ENCODE measurements around the gene SEC31A. TPM values are rescaled to one million over a fixed set of nuclear protein-coding genes. Genes with fewer than 3 reads are reported as not detected.

SEC31A gene, protein sequence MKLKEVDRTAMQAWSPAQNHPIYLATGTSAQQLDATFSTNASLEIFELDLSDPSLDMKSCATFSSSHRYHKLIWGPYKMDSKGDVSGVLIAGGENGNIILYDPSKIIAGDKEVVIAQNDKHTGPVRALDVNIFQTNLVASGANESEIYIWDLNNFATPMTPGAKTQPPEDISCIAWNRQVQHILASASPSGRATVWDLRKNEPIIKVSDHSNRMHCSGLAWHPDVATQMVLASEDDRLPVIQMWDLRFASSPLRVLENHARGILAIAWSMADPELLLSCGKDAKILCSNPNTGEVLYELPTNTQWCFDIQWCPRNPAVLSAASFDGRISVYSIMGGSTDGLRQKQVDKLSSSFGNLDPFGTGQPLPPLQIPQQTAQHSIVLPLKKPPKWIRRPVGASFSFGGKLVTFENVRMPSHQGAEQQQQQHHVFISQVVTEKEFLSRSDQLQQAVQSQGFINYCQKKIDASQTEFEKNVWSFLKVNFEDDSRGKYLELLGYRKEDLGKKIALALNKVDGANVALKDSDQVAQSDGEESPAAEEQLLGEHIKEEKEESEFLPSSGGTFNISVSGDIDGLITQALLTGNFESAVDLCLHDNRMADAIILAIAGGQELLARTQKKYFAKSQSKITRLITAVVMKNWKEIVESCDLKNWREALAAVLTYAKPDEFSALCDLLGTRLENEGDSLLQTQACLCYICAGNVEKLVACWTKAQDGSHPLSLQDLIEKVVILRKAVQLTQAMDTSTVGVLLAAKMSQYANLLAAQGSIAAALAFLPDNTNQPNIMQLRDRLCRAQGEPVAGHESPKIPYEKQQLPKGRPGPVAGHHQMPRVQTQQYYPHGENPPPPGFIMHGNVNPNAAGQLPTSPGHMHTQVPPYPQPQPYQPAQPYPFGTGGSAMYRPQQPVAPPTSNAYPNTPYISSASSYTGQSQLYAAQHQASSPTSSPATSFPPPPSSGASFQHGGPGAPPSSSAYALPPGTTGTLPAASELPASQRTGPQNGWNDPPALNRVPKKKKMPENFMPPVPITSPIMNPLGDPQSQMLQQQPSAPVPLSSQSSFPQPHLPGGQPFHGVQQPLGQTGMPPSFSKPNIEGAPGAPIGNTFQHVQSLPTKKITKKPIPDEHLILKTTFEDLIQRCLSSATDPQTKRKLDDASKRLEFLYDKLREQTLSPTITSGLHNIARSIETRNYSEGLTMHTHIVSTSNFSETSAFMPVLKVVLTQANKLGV
- total RNA-seq (2014; rRNA removed; shearing (Covaris generic)) (98.8 and 110 TPM in 2 replicates), polyA plus RNA-seq (2016; fragmentation: Nextera tagmentation; extraction: Ambion mirVana) (88.8 and 91.0 TPM in 2 replicates)
- long read RNA-seq, partial matches to known transcripts: 4 of 7 reads
- long read RNA-seq, other reads (novel, unspliced or antisense): 1 of 7 reads

DNA sequence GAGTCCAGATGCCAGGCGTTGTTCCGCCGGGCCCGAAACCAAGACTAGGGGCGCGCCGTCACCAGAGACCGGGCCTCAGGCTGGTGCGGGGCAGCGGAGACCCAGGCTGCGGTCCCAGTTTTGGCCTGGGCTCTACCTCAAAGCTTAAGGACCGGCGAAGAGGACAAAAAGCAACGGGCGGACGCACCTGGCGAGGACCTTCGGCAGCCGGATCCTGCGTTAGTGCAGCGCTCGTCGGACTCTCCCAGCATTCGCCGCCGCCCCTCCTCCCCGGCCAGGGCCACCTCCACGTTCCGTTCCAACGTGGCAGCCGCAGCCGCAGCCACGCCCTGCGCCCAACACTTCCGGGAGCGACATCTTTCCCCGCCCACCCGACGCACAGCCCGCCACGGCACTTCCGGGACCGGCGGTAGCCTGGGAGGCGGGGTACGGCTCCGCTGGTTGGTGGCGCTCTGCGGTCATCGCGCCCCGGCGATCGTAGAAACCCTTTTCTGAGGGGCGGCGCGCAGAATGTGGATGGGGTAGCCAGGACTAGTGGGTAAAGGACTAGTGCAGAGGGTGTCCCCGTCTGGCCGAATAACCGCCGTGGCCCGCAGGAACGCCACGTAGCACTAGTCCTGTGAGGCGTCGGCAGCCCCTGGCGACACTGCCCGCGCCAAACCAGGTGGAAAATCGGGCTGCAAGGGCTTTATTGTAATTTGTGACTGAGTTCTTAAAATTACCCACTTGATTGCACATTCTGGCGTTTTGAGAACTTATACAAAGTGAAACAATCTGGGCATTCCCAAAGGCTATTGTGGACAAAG is at the start of gene SEC31A:
Gene SEC31A (minus strand): TSS at position 253 of the 806 bp plus-strand sequence. CDS start 9,217 bp downstream, outside the sequence.
- peak within 1 kb of the TSS; percentile 92 for H3K4me2 ChIP-seq
- H3K36me3 ChIP-seq (ENCODE audit: insufficient read depth): peaks cover 29% of the 10 kb centered on the region; the same call in 1 of the 2 replicates
- H3K36me3 Mint-ChIP-seq (ENCODE audit: low read depth): peaks cover 34% of the 10 kb centered on the region
- peak within 1 kb of the TSS; percentile 96 for H3K27ac ChIP-seq (ENCODE audit: low read depth)
- H4K20me1 ChIP-seq (replicated peaks; ENCODE audit: insufficient read depth): peaks cover 24% of the 10 kb centered on the region
- H3K27me3 ChIP-seq (ENCODE audit: insufficient read depth): no peaks in the 10 kb centered on the region
- H3K9me2 ChIP-seq (ENCODE audit: insufficient read depth): no peaks in the 10 kb centered on the region
- H3K4me3 Mint-ChIP-seq: peak within 1 kb of the TSS; percentile 90
- H3K4me1 ChIP-seq (ENCODE audit: insufficient read depth): peaks cover 16% of the 10 kb centered on the region
- peak within 1 kb of the TSS; percentile 92 for H2AFZ ChIP-seq
- TF ChIP-seq, protein P1, sequence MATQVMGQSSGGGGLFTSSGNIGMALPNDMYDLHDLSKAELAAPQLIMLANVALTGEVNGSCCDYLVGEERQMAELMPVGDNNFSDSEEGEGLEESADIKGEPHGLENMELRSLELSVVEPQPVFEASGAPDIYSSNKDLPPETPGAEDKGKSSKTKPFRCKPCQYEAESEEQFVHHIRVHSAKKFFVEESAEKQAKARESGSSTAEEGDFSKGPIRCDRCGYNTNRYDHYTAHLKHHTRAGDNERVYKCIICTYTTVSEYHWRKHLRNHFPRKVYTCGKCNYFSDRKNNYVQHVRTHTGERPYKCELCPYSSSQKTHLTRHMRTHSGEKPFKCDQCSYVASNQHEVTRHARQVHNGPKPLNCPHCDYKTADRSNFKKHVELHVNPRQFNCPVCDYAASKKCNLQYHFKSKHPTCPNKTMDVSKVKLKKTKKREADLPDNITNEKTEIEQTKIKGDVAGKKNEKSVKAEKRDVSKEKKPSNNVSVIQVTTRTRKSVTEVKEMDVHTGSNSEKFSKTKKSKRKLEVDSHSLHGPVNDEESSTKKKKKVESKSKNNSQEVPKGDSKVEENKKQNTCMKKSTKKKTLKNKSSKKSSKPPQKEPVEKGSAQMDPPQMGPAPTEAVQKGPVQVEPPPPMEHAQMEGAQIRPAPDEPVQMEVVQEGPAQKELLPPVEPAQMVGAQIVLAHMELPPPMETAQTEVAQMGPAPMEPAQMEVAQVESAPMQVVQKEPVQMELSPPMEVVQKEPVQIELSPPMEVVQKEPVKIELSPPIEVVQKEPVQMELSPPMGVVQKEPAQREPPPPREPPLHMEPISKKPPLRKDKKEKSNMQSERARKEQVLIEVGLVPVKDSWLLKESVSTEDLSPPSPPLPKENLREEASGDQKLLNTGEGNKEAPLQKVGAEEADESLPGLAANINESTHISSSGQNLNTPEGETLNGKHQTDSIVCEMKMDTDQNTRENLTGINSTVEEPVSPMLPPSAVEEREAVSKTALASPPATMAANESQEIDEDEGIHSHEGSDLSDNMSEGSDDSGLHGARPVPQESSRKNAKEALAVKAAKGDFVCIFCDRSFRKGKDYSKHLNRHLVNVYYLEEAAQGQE (IDR thresholded peaks at IDR 0.05; ENCODE audit: unreplicated experiment): no peak
- TF ChIP-seq ZNF114 (CRISPR knock-in tag; IDR thresholded peaks at IDR 0.05): no peak
- TF ChIP-seq, protein P2, sequence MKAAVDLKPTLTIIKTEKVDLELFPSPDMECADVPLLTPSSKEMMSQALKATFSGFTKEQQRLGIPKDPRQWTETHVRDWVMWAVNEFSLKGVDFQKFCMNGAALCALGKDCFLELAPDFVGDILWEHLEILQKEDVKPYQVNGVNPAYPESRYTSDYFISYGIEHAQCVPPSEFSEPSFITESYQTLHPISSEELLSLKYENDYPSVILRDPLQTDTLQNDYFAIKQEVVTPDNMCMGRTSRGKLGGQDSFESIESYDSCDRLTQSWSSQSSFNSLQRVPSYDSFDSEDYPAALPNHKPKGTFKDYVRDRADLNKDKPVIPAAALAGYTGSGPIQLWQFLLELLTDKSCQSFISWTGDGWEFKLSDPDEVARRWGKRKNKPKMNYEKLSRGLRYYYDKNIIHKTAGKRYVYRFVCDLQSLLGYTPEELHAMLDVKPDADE (IDR thresholded peaks at IDR 0.05): peak; percentile 72; the same call in 1 of the 2 replicates
- TF ChIP-seq, protein P3, sequence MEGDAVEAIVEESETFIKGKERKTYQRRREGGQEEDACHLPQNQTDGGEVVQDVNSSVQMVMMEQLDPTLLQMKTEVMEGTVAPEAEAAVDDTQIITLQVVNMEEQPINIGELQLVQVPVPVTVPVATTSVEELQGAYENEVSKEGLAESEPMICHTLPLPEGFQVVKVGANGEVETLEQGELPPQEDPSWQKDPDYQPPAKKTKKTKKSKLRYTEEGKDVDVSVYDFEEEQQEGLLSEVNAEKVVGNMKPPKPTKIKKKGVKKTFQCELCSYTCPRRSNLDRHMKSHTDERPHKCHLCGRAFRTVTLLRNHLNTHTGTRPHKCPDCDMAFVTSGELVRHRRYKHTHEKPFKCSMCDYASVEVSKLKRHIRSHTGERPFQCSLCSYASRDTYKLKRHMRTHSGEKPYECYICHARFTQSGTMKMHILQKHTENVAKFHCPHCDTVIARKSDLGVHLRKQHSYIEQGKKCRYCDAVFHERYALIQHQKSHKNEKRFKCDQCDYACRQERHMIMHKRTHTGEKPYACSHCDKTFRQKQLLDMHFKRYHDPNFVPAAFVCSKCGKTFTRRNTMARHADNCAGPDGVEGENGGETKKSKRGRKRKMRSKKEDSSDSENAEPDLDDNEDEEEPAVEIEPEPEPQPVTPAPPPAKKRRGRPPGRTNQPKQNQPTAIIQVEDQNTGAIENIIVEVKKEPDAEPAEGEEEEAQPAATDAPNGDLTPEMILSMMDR (conservative IDR thresholded peaks at IDR 0.05; ENCODE audit: low read depth in 2 of 2): no peak
- no peak for TF ChIP-seq NANOG (IDR thresholded peaks at IDR 0.05; ENCODE audit: borderline replicate concordance)
- TF ChIP-seq POLR2AphosphoS5 (IDR thresholded peaks at IDR 0.05; ENCODE audit: low read depth): peak; percentile 94
- TF ChIP-seq JUNB (IDR thresholded peaks at IDR 0.05; ENCODE audit: unreplicated experiment): no peak
- TF ChIP-seq EZH2 (IDR thresholded peaks at IDR 0.05; ENCODE audit: low read depth, unreplicated experiment): no peak
- no peak for TF ChIP-seq ZNF331 (CRISPR knock-in tag; IDR thresholded peaks at IDR 0.05; ENCODE audit: low read depth)
- no peak for TF ChIP-seq STAT1 (IDR thresholded peaks at IDR 0.05; ENCODE audit: unreplicated experiment)
- peak; percentile 92 for TF ChIP-seq CREB1 (CRISPR knock-in tag; IDR thresholded peaks at IDR 0.05; ENCODE audit: low read depth)
- peak; percentile 94 for ATAC-seq
- H3K27me3 Mint-ChIP-seq (ENCODE audit: insufficient read depth, low read depth, poor library complexity): no peaks in the 10 kb centered on the region
- peaks cover 71% of the 10 kb centered on the region for H3K79me2 ChIP-seq (replicated peaks; ENCODE audit: insufficient read depth)
- peak; percentile 97 for DNase-seq (ENCODE audit: low spot score)
- peak within 1 kb of the TSS; percentile 93 for H3K4me3 ChIP-seq
- peaks cover 15% of the 10 kb centered on the region; the same call in 1 of the 2 replicates for H3F3A ChIP-seq (replicated peaks; ENCODE audit: low read depth)
- no peaks in the 10 kb centered on the region for H3K9me3 Mint-ChIP-seq
- peaks cover 9% of the 10 kb centered on the region; the same call in 2 of the 3 replicates for H3K4me1 Mint-ChIP-seq
- peak within 1 kb of the TSS; percentile 98 for H3K27ac Mint-ChIP-seq

Data from GM23338 (cell line).